Pancreas (tissue), 10 donors: ENCODE data around the gene DCHS2. TPM values are rescaled to one million over a fixed set of nuclear protein-coding genes. Genes with fewer than 3 reads are reported as not detected.

ENCODE experiments used
- ATAC-seq, 4 donors: fragments of 200-7000 bp; cut with Tn5 transposase; one replicate each; pipeline versions ENCODE4 v1.8.0 to v1.9.1; 2020; ENCODE audit warnings: mild to moderate bottlenecking in 4 of 4, moderate library complexity in 4 of 4
- DNase-seq, 6 donors: peaks; one replicate each; pipeline ENCODE4 v3.0.0-alpha.2; 2020
- FAIRE-seq: peaks from 2 replicates; lab custom pipeline; 2012; peaks lifted over from hg19 to GRCh38; lab: Jason Lieb, UNC
- H3K27ac ChIP-seq, 4 donors: fragments of 200-600 bp; sonication (generic); 1 replicate in 3 of 4; 2 replicates in 1 of 4; pipeline versions ENCODE4 v1.5.0 to v1.8.0; 2020
- H3K27me3 ChIP-seq, 4 donors: fragments of 200-600 bp; one replicate each; pipeline ENCODE4 v1.8.0; 2021
- H3K36me3 ChIP-seq, 3 donors: fragments of 200-600 bp; sonication (generic) in 1 of 3; one replicate each; pipeline versions ENCODE4 v1.5.0 to v1.8.0; 2020 to 2021
- H3K4me1 ChIP-seq, 3 donors: fragments of 200-600 bp; one replicate each; pipeline ENCODE4 v1.8.0; 2021
- H3K4me3 ChIP-seq, 4 donors: fragments of 200-600 bp; sonication (generic) in 2 of 4; one replicate each; pipeline versions ENCODE4 v1.5.0 to v1.8.0; 2020 to 2021
- H3K9me3 ChIP-seq, 4 donors: fragments of 200-600 bp; one replicate each; pipeline ENCODE4 v1.8.0; 2021
- WGBS, 2 donors: extraction: QIAGEN DNeasy Blood & Tissue Kit; methylation state at CpG; one replicate each; pipeline ENCODE4 v1.1.7; 2013; 5-methylcytosine and 5-hydroxymethylcytosine counted together
- intact Hi-C, 3 donors: fragments of 100-400 bp; cut with DNase I; formaldehyde crosslinking; loops; one replicate each; pipeline versions ENCODE4 v1.11.1 to v1.14.2; 2022
- polyA plus RNA-seq, 2 donors: library from polyadenylated mRNA; stranded (reverse); fragments of 200-250 nt; gene quantifications; one replicate each; pipeline ENCODE4 v1.2.3, GENCODE V29; 2013
- total RNA-seq, 6 donors: library from RNA; stranded (reverse); fragmentation: NEBNext Ultra II Directional in 4 of 6; extraction: Animal tissue kit (Norgen Biotek cat#: 25700) in 4 of 6; gene quantifications; one replicate each; pipeline versions ENCODE4 v1.2.1 to v1.2.4, GENCODE V29; 2021 to 2023
- TF ChIP-seq, protein P1 (sequence below), 4 donors: fragments of 200-600 bp; sonication (generic) in 3 of 4; IDR thresholded peaks; one replicate each; pipeline versions ENCODE4 v1.5.0 to v1.8.0; 2021; ENCODE audit warnings: antibody characterized with exemption in 4 of 4
- donor health status: healthy with polysubstance abuse.
- donor health status: DM: no; HTN: no; CAD: no; lungs with moderate emphysema.
- donor health status: DM: no; HTN: no; CAD: no.
- donor health status: control.
- donor health status: control.
- donor health status: Bipolar disorder and iron deficiency.
- donor health status: DM: yes; HTN: yes; CAD: no.
- donor health status: DM: no; HTN: no; CAD: no.
- donor health status: DM: no; HTN: no; CAD: no.
- donor health status: DM: yes; HTN: yes; CAD: no.

DCHS2 gene
- total and polyA plus RNA-seq, 8 donors = 0.04 to 0.23 (median 0.09) TPM; not detected in 1

DNA sequence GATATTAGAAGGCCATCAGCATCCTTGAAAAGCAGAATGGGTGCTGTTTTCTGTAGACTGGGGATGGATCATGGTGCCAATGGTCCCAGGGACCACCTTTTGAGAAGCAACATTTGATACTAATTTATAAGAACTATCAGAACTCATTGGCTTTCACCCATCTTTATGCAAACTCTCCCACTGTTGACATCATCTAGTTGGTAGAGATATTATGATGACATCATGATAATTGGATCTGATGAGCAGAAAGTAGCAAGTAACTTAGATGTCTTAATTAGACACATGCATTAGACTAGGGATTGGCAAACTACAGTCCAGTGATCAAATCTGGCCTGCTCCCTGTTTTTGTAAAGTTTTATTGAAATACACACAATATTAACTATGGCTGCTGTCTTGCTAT lies 181.0 kb downstream of the DCHS2 start:
- Histone ChIP-seq H3K27me3 (no peaks in the 10 kb centered on the region), H3K36me3 (no peaks in the 10 kb centered on the region), H3K4me3 (no peak overlapping the region), H3K4me1 (no peaks in the 10 kb centered on the region), H3K9me3 (no peaks in the 10 kb centered on the region), H3K27ac (no peak overlapping the region)
- no peak for DNase-seq
- intact Hi-C loops = no loop called here
- FAIRE-seq = no peak
- TF ChIP-seq, protein P1, sequence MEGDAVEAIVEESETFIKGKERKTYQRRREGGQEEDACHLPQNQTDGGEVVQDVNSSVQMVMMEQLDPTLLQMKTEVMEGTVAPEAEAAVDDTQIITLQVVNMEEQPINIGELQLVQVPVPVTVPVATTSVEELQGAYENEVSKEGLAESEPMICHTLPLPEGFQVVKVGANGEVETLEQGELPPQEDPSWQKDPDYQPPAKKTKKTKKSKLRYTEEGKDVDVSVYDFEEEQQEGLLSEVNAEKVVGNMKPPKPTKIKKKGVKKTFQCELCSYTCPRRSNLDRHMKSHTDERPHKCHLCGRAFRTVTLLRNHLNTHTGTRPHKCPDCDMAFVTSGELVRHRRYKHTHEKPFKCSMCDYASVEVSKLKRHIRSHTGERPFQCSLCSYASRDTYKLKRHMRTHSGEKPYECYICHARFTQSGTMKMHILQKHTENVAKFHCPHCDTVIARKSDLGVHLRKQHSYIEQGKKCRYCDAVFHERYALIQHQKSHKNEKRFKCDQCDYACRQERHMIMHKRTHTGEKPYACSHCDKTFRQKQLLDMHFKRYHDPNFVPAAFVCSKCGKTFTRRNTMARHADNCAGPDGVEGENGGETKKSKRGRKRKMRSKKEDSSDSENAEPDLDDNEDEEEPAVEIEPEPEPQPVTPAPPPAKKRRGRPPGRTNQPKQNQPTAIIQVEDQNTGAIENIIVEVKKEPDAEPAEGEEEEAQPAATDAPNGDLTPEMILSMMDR (IDR thresholded peaks at IDR 0.05) = no peak
- no peak for ATAC-seq

GRCh38 chr4:154308207-154308606 lies 183.4 kb downstream of the DCHS2 start:
- TF ChIP-seq, protein P1 (IDR thresholded peaks at IDR 0.05) = no peak
- Histone ChIP-seq H3K27me3 (no peaks in the 10 kb centered on the region), H3K27ac (no peak overlapping the region), H3K4me3 (no peak overlapping the region), H3K9me3 (no peaks in the 10 kb centered on the region), H3K36me3 (no peaks in the 10 kb centered on the region), H3K4me1 (no peaks in the 10 kb centered on the region)
- intact Hi-C loops = loop anchor here in 1 of 3 donors (10.0 kb wide), 1 partner anchor 523 kb away; the partner anchor contains the start of gene SFRP2
- DNase-seq (no peak), FAIRE-seq (no peak), ATAC-seq (no peak)
- WGBS, 2 donors = 85 to 93% methylated on average over 1 of the region's 1 CpG

GRCh38 chr4:154307451-154307850 lies 184.1 kb downstream of the DCHS2 start:
- 82 to 84% methylated on average over 3 of the region's 3 CpGs for WGBS, 2 donors
- H3K27me3 ChIP-seq = no peaks in the 10 kb centered on the region
- H3K4me3 ChIP-seq = no peak overlapping the region
- TF ChIP-seq, protein P1 (IDR thresholded peaks at IDR 0.05) = no peak
- no peaks in the 10 kb centered on the region for H3K4me1 ChIP-seq
- no peak for ATAC-seq
- no peak for FAIRE-seq
- H3K36me3 ChIP-seq = no peaks in the 10 kb centered on the region
- intact Hi-C loops = loop anchor here in 1 of 3 donors (10.0 kb wide), 1 partner anchor 523 kb away; the partner anchor contains the start of gene SFRP2
- no peaks in the 10 kb centered on the region for H3K9me3 ChIP-seq
- no peak overlapping the region for H3K27ac ChIP-seq
- DNase-seq = no peak

- DNase-seq = no peak
- WGBS, 2 donors = 82% methylated on average over 5 of the region's 5 CpGs
- H3K36me3 ChIP-seq = no peaks in the 10 kb centered on the region
- no peak overlapping the region for H3K4me3 ChIP-seq
- intact Hi-C loops = loop anchor here in 1 of 3 donors (10.0 kb wide), 1 partner anchor 521 kb away; the partner anchor contains the start of gene SFRP2
- H3K4me1 ChIP-seq = no peaks in the 10 kb centered on the region
- H3K27me3 ChIP-seq = no peaks in the 10 kb centered on the region
- TF ChIP-seq, protein P1 (IDR thresholded peaks at IDR 0.05) = no peak
- H3K9me3 ChIP-seq = no peaks in the 10 kb centered on the region
- H3K27ac ChIP-seq = no peak overlapping the region
- no peak for ATAC-seq
- no peak for FAIRE-seq
Observed at GRCh38 chr4:154305616-154306015, 186.0 kb downstream of the DCHS2 start.

DNA sequence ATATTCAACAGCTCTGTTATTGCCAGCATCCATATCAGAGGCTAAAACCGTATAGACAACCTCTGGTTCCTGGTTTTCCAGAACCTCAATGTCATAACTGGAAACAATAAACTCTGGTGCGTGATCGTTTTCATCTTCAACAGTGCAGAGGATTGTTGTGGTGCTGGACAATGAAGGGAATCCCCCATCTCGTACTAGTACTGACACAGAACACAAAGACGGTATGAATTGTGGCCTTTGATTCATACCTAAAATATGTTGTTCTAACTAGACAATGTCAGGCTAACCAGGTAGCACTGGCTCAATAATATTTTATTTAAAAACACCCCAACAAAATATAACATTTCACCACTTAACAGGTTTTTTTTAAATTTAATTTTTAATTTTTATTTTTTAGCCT lies 186.9 kb downstream of the DCHS2 start:
- FAIRE-seq (no peak), DNase-seq (no peak), ATAC-seq (no peak)
- Histone ChIP-seq H3K27ac (no peak overlapping the region), H3K4me1 (no peaks in the 10 kb centered on the region), H3K27me3 (no peaks in the 10 kb centered on the region), H3K4me3 (no peak overlapping the region), H3K36me3 (no peaks in the 10 kb centered on the region), H3K9me3 (no peaks in the 10 kb centered on the region)
- WGBS, 2 donors = 83 to 89% methylated on average over 5 of the region's 5 CpGs
- intact Hi-C loops = loop anchor here in 1 of 3 donors (10.0 kb wide), 1 partner anchor 520 kb away; the partner anchor contains the start of gene SFRP2
- TF ChIP-seq, protein P1 (IDR thresholded peaks at IDR 0.05) = no peak
